CD14-positive monocyte (primary cell): Measurements from ENCODE around the gene IL15RA. TPM values are rescaled to one million over a fixed set of nuclear protein-coding genes. Genes with fewer than 3 reads are reported as not detected.

Experiments used
- DNase-seq, 3 donors: peaks; one replicate each; pipeline ENCODE4 v3.0.0-alpha.2; 2011 to 2022
- H2AFZ ChIP-seq: 2 replicates; pipeline ENCODE4 v1.6.0; 2012; ENCODE audit warnings: mild to moderate bottlenecking, low read depth, low read length, inconsistent platforms; ENCODE audit not compliant: insufficient read depth, poor library complexity, severe bottlenecking
- H3K27ac ChIP-seq, 2 donors: 1 replicate in 1 of 2; 2 replicates in 1 of 2; pipeline ENCODE4 v1.5.1; 2012 to 2013; ENCODE audit warnings: low read length in 2 of 2, control low read depth in 1 of 2, inconsistent platforms in 1 of 2, low read depth in 1 of 2, mild to moderate bottlenecking in 1 of 2
- H3K27me3 ChIP-seq, 2 donors: one replicate each; pipeline versions ENCODE4 v1.6.0 to v1.6.1; 2011 to 2013; ENCODE audit warnings: low read length in 2 of 2; ENCODE audit not compliant: control insufficient read depth in 2 of 2, insufficient read depth in 2 of 2
- H3K36me3 ChIP-seq, 2 donors: replicated peaks in 1 of 2; 1 replicate in 1 of 2; 2 replicates in 1 of 2; pipeline versions ENCODE4 v1.5.1 to v1.6.1; 2012 to 2013; ENCODE audit warnings: low read length in 2 of 2, control low read depth in 1 of 2, inconsistent platforms in 1 of 2, mild to moderate bottlenecking in 1 of 2; ENCODE audit not compliant: insufficient read depth in 2 of 2, control insufficient read depth in 1 of 2
- H3K4me1 ChIP-seq, 2 donors: 1 replicate in 1 of 2; 2 replicates in 1 of 2; pipeline versions ENCODE4 v1.5.1 to v1.6.1; 2012 to 2013; ENCODE audit warnings: low read length in 2 of 2, control low read depth in 1 of 2, inconsistent platforms in 1 of 2, mild to moderate bottlenecking in 1 of 2, moderate library complexity in 1 of 2; ENCODE audit not compliant: insufficient read depth in 2 of 2, control insufficient read depth in 1 of 2
- H3K4me2 ChIP-seq: replicated peaks from 2 replicates; pipeline ENCODE3; 2012; ENCODE audit warnings: low read length, moderate library complexity, mild to moderate bottlenecking; ENCODE audit not compliant: poor library complexity, severe bottlenecking; ENCODE audit errors: extremely low read depth
- H3K4me3 ChIP-seq, 3 experiments: fragments of 200-600 bp in 1 of 3; sonication (generic) in 1 of 3; replicated peaks in 1 of 3; 1 replicate in 2 of 3; 2 replicates in 1 of 3; pipeline ENCODE4 v1.5.1; 2011 to 2013; ENCODE audit warnings: low read length in 3 of 3, mild to moderate bottlenecking in 3 of 3, control low read depth in 2 of 3, low read depth in 2 of 3, inconsistent platforms in 1 of 3, moderate library complexity in 1 of 3
- H3K79me2 ChIP-seq: 2 replicates; pipeline ENCODE4 v1.6.0; 2012; ENCODE audit warnings: mild to moderate bottlenecking, control low read depth, inconsistent platforms, low read length, moderate library complexity; ENCODE audit not compliant: insufficient read depth
- H3K9ac ChIP-seq: 2 replicates; pipeline ENCODE4 v1.6.0; 2017; ENCODE audit warnings: low read length, mild to moderate bottlenecking; ENCODE audit not compliant: insufficient read depth, poor library complexity, severe bottlenecking
- H3K9me3 ChIP-seq, 2 donors: replicated peaks in 1 of 2; 1 replicate in 1 of 2; 2 replicates in 1 of 2; pipeline versions ENCODE4 v1.5.1 to v1.6.1; 2012 to 2013; ENCODE audit warnings: low read length in 2 of 2, control low read depth in 1 of 2; ENCODE audit not compliant: control insufficient read depth in 1 of 2, insufficient read depth in 1 of 2
- H4K20me1 ChIP-seq: 2 replicates; pipeline ENCODE4 v1.6.0; 2012; ENCODE audit warnings: mild to moderate bottlenecking, low read length, control low read depth, moderate library complexity; ENCODE audit not compliant: insufficient read depth
- H3K27ac Mint-ChIP-seq, 7 donors: one replicate each; pipeline ENCODE4 v1.8.0; 2020; ENCODE audit warnings: mild to moderate bottlenecking in 7 of 7, mixed read lengths in 7 of 7, moderate library complexity in 6 of 7, inconsistent platforms in 2 of 7
- H3K27me3 Mint-ChIP-seq, 3 donors: one replicate each; pipeline ENCODE4 v1.8.0; 2021 to 2022; ENCODE audit warnings: low read depth in 3 of 3, mild to moderate bottlenecking in 3 of 3, mixed read lengths in 3 of 3, moderate library complexity in 3 of 3, inconsistent platforms in 1 of 3
- H3K36me3 Mint-ChIP-seq, 2 donors: one replicate each; pipeline ENCODE4 v1.8.0; 2020; ENCODE audit warnings: mixed read lengths in 2 of 2, inconsistent platforms in 1 of 2, mild to moderate bottlenecking in 1 of 2
- H3K4me1 Mint-ChIP-seq: one replicate; pipeline ENCODE4 v1.8.0; 2020; ENCODE audit warnings: mild to moderate bottlenecking, mixed read lengths
- H3K4me3 Mint-ChIP-seq, 2 donors: one replicate each; pipeline ENCODE4 v1.8.0; 2020; ENCODE audit warnings: mild to moderate bottlenecking in 2 of 2, mixed read lengths in 2 of 2, moderate library complexity in 1 of 2
- H3K9me3 Mint-ChIP-seq, 7 donors: one replicate each; pipeline ENCODE4 v1.8.0; 2020 to 2022; ENCODE audit warnings: mixed read lengths in 7 of 7, mild to moderate bottlenecking in 6 of 7, moderate library complexity in 6 of 7, inconsistent platforms in 2 of 7
- CTCF ChIP-seq: fragments of 200-600 bp; IDR thresholded peaks from one replicate; pipeline ENCODE4 v1.8.0; 2022; ENCODE audit warnings: antibody characterized with exemption, mild to moderate bottlenecking
- WGBS: methylation state at CpG from one replicate; pipeline ENCODE4 v1.1.5; 2013; ENCODE audit warnings: missing lambda C conversion rate; ENCODE audit not compliant: insufficient coverage; 5-methylcytosine and 5-hydroxymethylcytosine counted together
- intact Hi-C, 2 donors: fragments of 100-400 bp; cut with micrococcal nuclease; formaldehyde crosslinking; loops; one replicate each; pipeline versions ENCODE4 v1.15.0 to v1.15.1; 2023
- polyA plus RNA-seq, 3 donors: library from polyadenylated mRNA; depleted of rRNA in 1 of 3; unstranded in 2 of 3; stranded (reverse) in 1 of 3; fragments of 300-500 nt in 2 of 3; fragments of >200 nt in 1 of 3; fragmentation: Illumina TruSeq in 2 of 3; gene quantifications; 1 replicate in 2 of 3; 2 replicates in 1 of 3; pipeline ENCODE4 v1.2.3, GENCODE V29; 2012 to 2021

The IL15RA gene
- polyA plus RNA-seq, 3 donors, result 12.4 to 23.1 (median 12.6) TPM

GRCh38 chr10:5960070-5960972 is 17.0 kb downstream of the IL15RA start:
- Mint-ChIP-seq H3K4me3 (no peak overlapping the region), H3K27me3 (peaks cover 0 to 2% (median 0%) of the 10 kb centered on the region in 3 donors), H3K9me3 (no peaks in the 10 kb centered on the region), H3K36me3 (peaks cover 65 to 86% of the 10 kb centered on the region in 2 donors), H3K4me1 (no peaks in the 10 kb centered on the region), H3K27ac (no peak overlapping the region)
- Histone ChIP-seq H3K9me3 (no peaks in the 10 kb centered on the region), H4K20me1 (peaks cover 16% of the 10 kb centered on the region), H3K27me3 (no peaks in the 10 kb centered on the region), H3K4me1 (no peaks in the 10 kb centered on the region), H3K36me3 (peaks cover 50 to 88% of the 10 kb centered on the region in 2 donors), H3K9ac (no peak overlapping the region), H3K27ac (no peak overlapping the region), H3K4me3 (no peak overlapping the region), H2AFZ (no peak overlapping the region), H3K4me2 (no peak overlapping the region), H3K79me2 (no peaks in the 10 kb centered on the region)
- DNase-seq, result no peak
- WGBS, result 97% methylated on average over 12 of the region's 18 CpGs
- intact Hi-C loops, result no loop called here
- TF ChIP-seq CTCF, result no peak

- H3K4me1 ChIP-seq, result no peaks in the 10 kb centered on the region
- no peak overlapping the region for H3K27ac ChIP-seq
- peaks cover 43 to 81% of the 10 kb centered on the region in 2 donors for H3K36me3 ChIP-seq
- peaks cover 9% of the 10 kb centered on the region for H4K20me1 ChIP-seq
- intact Hi-C loops, result no loop called here
- no peaks in the 10 kb centered on the region for H3K9me3 ChIP-seq
- Mint-ChIP-seq H3K27me3 (peaks cover 0 to 2% (median 0%) of the 10 kb centered on the region in 3 donors), H3K36me3 (peaks cover 62 to 83% of the 10 kb centered on the region in 2 donors), H3K9me3 (no peaks in the 10 kb centered on the region), H3K27ac (peak overlapping the region in 2 of 7 donors; percentile 23 to 41), H3K4me1 (no peaks in the 10 kb centered on the region), H3K4me3 (no peak overlapping the region)
- no peak overlapping the region for H2AFZ ChIP-seq
- no peaks in the 10 kb centered on the region for H3K79me2 ChIP-seq
- no peaks in the 10 kb centered on the region for H3K27me3 ChIP-seq
- no peak overlapping the region for H3K4me3 ChIP-seq
- WGBS, result 84% methylated on average over 9 of the region's 10 CpGs
- TF ChIP-seq CTCF, result no peak
- H3K9ac ChIP-seq, result no peak overlapping the region
- DNase-seq, result no peak
- H3K4me2 ChIP-seq, result no peak overlapping the region
Measured at GRCh38 chr10:5959581-5960069, 17.7 kb downstream of the IL15RA start.
